Epithelial cell of proximal tubule (primary cell): ENCODE data around the gene ZFP14. TPM values are rescaled to one million over a fixed set of nuclear protein-coding genes. Genes with fewer than 3 reads are reported as not detected.

Source experiments
- DNase-seq: peaks from one replicate; pipeline ENCODE4 v3.0.0-alpha.2; 2011; ENCODE audit warnings: low read depth
- H3K4me3 ChIP-seq: 2 replicates; pipeline ENCODE4 v1.5.1; 2011; ENCODE audit warnings: low read depth, mild to moderate bottlenecking, low read length
- total RNA-seq: library from RNA; depleted of rRNA; stranded (reverse); fragments of >200 nt; gene quantifications from 2 replicates; pipeline ENCODE4 v1.2.3, GENCODE V29; 2015
- TF ChIP-seq, protein P1 (sequence below): conservative IDR thresholded peaks from 2 replicates; pipeline ENCODE4 v1.5.1; 2012; ENCODE audit warnings: low read depth, mild to moderate bottlenecking, low read length

Gene ZFP14
- total RNA-seq, 1 donor from 2014 or later: 3.0 TPM

DNA sequence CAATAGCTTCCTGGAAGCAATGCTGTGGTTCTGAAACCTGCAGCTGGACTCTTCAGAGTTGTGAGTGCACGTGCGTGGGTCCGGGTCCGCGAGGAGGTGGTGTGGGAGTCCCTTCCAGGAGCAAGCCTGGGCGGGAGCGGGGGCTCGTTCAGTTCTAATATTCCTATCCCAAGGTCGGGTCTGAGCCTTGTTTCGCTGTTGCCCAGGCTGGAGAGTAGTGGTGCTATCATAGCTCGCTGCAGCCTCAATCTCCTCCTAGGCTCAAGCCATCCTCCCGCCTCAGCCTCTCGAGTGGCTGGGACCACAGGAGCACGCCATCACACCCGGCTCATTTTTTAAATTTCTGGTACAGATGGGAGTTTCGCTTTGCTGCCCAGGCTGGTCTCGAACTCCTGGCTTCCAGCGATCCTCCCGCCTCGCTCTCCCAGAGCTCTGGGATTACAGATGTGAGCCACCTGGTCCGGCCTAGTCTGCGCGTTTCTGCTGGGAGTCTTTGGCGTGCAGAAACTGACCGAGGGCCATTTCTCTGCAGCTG, 38.8 kb upstream of the ZFP14 start:
- H3K4me3 ChIP-seq: peak overlapping the region; percentile 76
- no peak for DNase-seq
- TF ChIP-seq, protein P1, sequence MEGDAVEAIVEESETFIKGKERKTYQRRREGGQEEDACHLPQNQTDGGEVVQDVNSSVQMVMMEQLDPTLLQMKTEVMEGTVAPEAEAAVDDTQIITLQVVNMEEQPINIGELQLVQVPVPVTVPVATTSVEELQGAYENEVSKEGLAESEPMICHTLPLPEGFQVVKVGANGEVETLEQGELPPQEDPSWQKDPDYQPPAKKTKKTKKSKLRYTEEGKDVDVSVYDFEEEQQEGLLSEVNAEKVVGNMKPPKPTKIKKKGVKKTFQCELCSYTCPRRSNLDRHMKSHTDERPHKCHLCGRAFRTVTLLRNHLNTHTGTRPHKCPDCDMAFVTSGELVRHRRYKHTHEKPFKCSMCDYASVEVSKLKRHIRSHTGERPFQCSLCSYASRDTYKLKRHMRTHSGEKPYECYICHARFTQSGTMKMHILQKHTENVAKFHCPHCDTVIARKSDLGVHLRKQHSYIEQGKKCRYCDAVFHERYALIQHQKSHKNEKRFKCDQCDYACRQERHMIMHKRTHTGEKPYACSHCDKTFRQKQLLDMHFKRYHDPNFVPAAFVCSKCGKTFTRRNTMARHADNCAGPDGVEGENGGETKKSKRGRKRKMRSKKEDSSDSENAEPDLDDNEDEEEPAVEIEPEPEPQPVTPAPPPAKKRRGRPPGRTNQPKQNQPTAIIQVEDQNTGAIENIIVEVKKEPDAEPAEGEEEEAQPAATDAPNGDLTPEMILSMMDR: no peak

DNA sequence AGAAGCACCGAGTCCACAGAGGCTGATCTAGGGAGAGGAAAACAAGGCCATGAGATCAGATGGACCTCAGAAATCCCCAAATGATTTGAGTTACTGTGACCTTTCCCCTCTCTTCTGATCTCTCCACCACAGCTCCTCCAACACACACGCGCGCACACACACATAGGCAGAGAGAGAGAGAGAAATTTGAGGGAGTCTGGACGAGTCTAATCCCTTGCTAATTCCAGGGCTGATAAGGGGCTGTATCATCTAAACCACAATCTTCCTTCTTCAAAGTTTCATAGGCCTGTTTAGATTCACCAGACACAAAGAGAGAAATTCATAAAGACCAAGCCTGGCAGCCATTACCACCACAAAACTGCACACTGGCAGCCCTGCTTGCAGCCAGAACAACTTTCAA, 30.8 kb upstream of the ZFP14 start:
- no peak for DNase-seq
- TF ChIP-seq, protein P1: no peak

DNA sequence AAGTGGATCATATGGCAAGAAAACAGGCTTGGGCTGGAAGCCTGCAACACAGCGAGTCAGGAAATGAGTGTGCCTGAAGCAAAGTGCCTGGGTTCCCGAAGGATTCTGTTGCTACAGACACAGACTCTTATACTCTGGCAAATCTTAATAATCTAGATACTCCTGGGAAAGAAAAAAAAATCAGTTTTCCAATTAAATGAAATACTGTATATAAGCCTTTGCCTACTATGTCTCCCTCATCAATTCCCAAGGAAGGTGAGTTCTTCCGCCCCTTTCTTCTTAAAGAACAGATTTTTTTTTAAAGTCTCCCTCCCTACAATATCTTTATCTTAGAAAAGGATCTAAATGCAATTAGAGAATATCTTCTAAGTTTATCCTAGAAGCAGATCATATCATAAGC, 29.1 kb upstream of the ZFP14 start:
- DNase-seq: no peak
- TF ChIP-seq, protein P1: no peak
- no peak overlapping the region for H3K4me3 ChIP-seq

More for the DNA sequence above, 30.8 kb upstream of the ZFP14 start:
- H3K4me3 ChIP-seq: no peak overlapping the region

DNA sequence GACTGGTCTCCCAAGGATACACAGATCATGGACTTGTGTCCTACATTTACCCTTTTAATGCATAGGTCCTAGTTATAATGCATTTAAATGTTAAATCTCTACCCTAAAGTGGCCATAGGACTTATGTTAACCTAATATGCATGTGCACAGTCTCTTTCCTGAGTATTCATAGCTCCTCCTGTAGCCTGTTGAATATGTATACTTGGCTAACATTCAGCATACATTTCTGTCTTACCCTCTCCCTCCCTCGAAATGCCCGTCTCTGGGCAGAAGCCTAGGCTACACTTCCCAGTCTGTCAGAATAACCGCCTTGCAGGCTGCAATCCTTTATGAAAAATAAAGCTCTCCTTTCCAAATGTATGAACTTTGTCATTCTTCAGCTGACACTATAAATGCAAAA, 25.5 kb upstream of the ZFP14 start:
- TF ChIP-seq, protein P1: no peak
- no peak overlapping the region for H3K4me3 ChIP-seq
- no peak for DNase-seq

DNA sequence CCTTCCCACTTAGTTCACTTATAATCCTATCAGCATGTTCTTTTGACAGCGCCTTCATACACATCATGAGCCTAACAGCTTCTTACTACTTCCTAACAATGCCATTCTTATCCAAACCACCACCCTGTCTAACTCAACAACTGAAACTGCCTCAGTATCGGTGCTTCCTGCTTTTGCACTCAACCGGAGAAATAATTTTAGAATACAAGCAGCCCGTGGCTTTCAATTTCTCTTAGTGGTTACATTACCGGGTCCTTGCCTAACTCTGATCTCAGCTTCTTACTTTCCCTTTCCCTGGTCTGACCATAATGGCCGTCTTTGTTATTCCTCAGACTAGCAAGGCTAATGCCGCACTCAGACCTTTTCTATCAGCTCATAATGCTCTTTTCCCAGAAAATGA, 22.5 kb upstream of the ZFP14 start:
- no peak for DNase-seq
- H3K4me3 ChIP-seq: no peak overlapping the region
- TF ChIP-seq, protein P1: no peak

DNA sequence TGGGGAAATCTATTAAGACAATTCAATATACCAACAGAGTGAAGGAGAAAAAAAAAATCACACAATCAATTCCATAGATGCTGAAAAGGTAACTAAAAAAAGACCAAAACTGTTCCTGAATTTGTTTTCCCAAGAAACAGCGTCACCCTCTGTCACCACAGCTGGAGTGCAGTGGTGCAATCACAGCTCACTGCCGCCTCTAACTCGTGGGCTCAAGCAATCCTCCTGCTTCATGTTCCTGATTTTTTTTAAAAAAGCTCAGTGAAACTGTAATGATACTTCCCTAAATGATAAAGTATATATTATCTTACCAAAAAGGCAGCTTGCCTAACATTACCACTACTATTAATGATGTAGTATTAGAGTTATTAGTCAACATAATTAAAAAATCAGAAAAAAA, 19.6 kb upstream of the ZFP14 start:
- TF ChIP-seq, protein P1: no peak
- H3K4me3 ChIP-seq: no peak overlapping the region

DNA sequence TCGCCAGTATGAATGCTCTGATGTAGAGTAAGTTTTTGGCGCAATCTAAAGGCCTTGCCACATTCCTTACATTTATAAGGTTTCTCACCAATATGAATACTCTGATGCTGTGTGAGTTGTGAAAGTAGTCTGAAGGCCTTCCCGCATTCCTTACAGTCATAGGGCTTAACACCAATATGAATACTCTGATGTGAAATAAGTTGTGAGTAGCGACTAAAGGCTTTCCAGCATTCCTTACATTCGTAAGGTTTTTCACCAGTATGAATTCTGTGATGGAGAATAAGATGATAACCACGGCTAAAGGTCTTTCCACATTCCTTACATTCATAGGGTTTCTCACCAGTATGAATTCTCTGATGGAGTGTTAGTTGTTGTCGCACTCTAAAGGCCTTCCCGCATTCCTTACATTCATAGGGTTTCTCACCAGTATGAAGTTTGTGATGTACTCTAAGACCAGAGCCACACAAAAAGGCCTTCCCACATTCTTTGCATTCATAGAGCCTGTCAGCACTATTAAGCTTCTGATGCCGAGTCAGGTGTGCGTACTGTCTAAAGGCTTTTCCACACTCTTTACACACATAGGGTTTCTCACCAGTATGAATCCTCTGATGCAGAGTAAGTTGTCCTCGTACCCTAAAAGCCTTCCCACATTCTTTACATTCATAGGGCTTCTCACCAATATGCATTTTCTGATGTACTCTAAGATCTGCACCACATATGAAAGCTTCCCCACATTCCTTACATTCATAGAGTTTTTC, 14.1 kb upstream of the ZFP14 start:
- H3K4me3 ChIP-seq: no peak overlapping the region
- no peak for DNase-seq
- TF ChIP-seq, protein P1: no peak

More for the DNA sequence above, 19.6 kb upstream of the ZFP14 start:
- DNase-seq: no peak
